ENCODE measurements around the gene GNB1L.

GNB1L gene

DNA sequence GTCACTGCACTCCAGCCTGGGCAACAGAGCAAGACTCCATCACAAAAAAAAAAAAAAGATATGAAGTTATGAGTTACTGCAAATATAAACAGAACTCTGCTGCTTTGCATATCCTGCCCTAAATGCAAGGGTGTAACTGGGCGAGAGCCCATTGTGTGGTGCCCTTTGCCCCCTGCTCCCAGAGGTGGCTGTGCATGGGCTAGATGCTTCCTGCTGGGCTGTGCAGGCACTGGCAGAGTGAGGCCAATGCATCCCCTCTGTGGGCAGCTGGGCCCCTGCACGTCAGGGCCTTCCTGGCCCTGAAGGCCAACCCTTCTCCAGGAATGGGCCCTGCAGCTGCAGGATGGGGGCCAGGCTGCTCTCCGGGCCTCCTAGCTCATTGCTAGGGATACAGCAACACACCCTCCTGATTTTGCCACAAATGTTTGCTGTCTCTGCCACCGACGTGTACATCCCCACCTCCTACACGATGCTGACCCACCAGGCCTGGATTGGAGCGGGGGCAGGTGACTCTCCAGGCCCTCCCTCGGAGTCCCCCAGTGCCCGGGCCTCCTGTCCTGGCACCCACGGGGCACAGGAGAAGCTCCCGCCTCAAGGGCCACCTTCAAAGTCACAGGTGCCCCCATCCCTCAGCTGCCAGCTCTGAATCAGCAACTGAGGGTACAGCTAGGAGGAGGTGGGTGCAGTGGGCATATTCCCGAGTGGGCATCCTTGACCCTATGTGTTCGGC is 46.2 kb upstream of the GNB1L start:
- DNase-seq (ENCODE audit: low read depth, low spot score): no peak
- H3K4me3 ChIP-seq (ENCODE audit: low read depth, low read length): no peak overlapping the region
- no peak for TF ChIP-seq CTCF (IDR thresholded peaks at IDR 0.05; ENCODE audit: low read depth, low read length)
- in situ Hi-C loops (cut with HindIII; ENCODE audit: low sequenced_read_pairs): no loop called here

DNA sequence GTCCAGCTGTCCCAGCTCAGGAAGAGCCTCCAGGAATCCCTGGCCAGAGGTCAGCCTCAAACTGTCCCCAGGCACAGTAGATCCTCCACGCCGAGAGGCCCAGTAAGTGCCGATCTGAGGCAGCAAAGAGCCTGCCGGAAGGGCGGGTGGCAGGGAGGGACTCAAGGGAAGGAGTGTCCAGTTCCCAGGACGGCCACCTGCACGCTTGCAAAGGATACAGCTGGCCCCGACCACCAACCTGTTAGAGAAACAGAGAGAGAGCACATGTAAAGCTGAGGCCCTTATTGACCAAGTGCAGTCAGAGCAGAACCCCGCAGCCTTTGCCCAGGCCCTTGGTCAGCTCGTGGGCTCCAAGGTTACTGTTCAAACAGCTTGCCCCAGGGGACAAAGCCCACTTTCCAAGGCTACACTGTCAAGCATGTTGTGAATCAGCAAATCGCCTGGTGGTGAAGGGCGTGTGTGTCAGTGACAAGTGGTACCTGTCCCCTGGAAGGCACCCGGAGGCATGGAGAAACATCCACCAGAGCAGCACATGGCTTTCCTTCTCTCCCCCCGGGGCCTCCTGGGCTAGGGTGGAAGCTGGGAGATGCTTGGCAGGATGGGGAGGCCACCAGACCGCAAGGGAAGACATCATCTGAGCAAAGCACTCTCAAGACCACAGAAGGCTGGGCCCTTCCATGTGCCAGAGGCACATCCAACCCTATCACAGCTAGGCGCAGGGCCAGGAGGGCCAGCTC is 44.3 kb upstream of the GNB1L start:
- DNase-seq (ENCODE audit: low read depth, low spot score): no peak
- TF ChIP-seq CTCF (IDR thresholded peaks at IDR 0.05; ENCODE audit: low read depth, low read length): no peak
- in situ Hi-C loops (cut with HindIII; ENCODE audit: low sequenced_read_pairs): no loop called here
- H3K4me3 ChIP-seq (ENCODE audit: low read depth, low read length): no peak overlapping the region

DNA sequence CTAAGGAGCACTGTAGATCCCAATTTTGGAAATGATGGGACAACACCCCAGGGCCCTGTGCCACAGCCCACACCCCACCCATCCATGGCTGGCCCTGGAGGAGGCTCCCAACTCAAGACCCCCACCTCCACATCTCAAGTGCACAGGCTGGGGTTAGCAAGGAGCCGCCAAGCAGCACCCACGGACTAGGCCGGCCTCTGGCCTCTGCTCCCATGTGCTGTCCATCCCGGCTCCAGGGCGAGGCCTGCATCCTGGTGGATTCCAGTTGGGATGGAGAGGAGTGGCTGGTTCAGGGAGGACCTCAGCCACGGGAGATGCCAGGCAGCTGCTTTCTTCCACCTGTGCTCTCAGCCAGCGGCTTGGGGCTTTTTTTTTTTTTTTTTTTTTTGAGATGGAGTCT is 43.5 kb upstream of the GNB1L start:
- in situ Hi-C loops (cut with HindIII; ENCODE audit: low sequenced_read_pairs): no loop called here
- H3K4me3 ChIP-seq (ENCODE audit: low read depth, low read length): no peak overlapping the region
- no peak for TF ChIP-seq CTCF (IDR thresholded peaks at IDR 0.05; ENCODE audit: low read depth, low read length)
- no peak for DNase-seq (ENCODE audit: low read depth, low spot score)

- in situ Hi-C loops (cut with HindIII; ENCODE audit: low sequenced_read_pairs): no loop called here
- no peak overlapping the region for H3K4me3 ChIP-seq (ENCODE audit: low read depth, low read length)
- no peak for TF ChIP-seq CTCF (IDR thresholded peaks at IDR 0.05; ENCODE audit: low read depth, low read length)
- DNase-seq (ENCODE audit: low read depth, low spot score): no peak
Observed at GRCh38 chr22:19897726-19898125, 43.1 kb upstream of the GNB1L start.

DNA sequence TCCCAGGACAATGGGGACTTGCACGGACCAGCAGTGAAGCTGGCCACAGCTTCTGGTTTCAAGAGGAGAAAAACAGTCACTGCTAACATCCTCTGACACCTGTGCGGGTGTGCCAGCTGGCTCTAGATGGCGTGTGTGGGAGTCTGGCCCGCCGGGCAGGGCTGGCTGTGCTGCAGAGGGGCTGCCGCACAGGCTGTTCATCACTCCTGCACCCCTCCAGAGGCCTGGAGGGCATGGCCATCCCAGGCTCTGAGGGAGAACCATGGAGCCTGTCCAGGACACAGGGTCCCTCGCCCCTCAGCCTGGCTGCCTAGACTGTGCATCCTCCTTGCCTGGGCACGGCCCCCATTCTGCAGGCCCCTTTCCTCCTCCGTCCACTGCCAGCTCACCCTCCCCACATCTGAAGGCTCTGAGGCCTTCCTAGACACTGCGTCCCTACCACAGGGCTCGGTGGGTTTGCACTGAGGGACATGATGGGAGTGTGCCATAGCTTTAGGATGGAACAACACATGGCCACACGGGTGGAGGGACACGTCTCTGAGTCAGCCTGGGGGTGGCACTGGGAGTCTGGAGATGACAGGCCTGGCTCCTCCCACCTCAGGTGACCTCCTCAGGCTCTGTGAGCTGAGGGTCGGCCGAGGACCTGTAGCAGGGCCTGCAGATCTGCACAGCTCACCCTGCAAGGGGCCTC is 42.1 kb upstream of the GNB1L start:
- no peak for DNase-seq (ENCODE audit: low read depth, low spot score)
- in situ Hi-C loops (cut with HindIII; ENCODE audit: low sequenced_read_pairs): no loop called here
- H3K4me3 ChIP-seq (ENCODE audit: low read depth, low read length): no peak overlapping the region
- TF ChIP-seq CTCF (IDR thresholded peaks at IDR 0.05; ENCODE audit: low read depth, low read length): no peak

- H3K4me3 ChIP-seq (ENCODE audit: low read depth, low read length): no peak overlapping the region
- no peak for DNase-seq (ENCODE audit: low read depth, low spot score)
- TF ChIP-seq CTCF (IDR thresholded peaks at IDR 0.05; ENCODE audit: low read depth, low read length): no peak
- in situ Hi-C loops (cut with HindIII; ENCODE audit: low sequenced_read_pairs): no loop called here
Observed at GRCh38 chr22:19895160-19895849, 40.6 kb upstream of the GNB1L start.

All from astrocyte of the spinal cord (primary cell).